ENCODE results near the gene TXK. TPM values are rescaled to one million over a fixed set of nuclear protein-coding genes. Genes with fewer than 3 reads are reported as not detected.

Gene TXK
- total RNA-seq, 6 experiments from 2014 or later: 0.62 to 2.5 (median 1.5) TPM

DNA sequence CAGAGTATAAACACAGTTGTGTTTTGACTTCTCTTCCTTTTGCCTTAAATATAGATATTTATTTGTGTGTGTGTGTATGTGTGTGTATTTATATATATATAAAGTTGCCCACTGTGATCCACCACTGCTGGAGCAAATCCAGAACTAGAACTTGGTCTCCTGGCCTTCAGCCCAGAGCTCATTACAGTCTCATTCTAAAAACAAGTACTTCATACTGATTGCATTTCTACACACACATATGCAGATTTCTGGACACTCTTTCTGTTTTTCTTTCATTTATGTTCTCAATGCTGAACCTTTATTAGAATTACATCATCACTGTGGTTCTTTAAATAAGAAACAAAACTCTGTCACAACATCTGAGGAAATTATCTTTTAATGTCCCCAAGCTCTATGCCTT is 381 bp downstream of the TXK start:
- intact Hi-C loops (cut with DNase I): no loop called here
- Histone ChIP-seq H3K27ac (no peak overlapping the region), H3K27me3 (no peaks in the 10 kb centered on the region), H3K36me3 (peaks cover 0 to 21% (median 0%) of the 10 kb centered on the region in 4 donors), H3K4me1 (no peaks in the 10 kb centered on the region), H3K9me3 (no peaks in the 10 kb centered on the region), H3K4me3 (no peak overlapping the region)
- no peak for DNase-seq
- ATAC-seq: no peak
- TF ChIP-seq, protein P1, sequence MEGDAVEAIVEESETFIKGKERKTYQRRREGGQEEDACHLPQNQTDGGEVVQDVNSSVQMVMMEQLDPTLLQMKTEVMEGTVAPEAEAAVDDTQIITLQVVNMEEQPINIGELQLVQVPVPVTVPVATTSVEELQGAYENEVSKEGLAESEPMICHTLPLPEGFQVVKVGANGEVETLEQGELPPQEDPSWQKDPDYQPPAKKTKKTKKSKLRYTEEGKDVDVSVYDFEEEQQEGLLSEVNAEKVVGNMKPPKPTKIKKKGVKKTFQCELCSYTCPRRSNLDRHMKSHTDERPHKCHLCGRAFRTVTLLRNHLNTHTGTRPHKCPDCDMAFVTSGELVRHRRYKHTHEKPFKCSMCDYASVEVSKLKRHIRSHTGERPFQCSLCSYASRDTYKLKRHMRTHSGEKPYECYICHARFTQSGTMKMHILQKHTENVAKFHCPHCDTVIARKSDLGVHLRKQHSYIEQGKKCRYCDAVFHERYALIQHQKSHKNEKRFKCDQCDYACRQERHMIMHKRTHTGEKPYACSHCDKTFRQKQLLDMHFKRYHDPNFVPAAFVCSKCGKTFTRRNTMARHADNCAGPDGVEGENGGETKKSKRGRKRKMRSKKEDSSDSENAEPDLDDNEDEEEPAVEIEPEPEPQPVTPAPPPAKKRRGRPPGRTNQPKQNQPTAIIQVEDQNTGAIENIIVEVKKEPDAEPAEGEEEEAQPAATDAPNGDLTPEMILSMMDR (IDR thresholded peaks at IDR 0.05): no peak
- no peak for TF ChIP-seq POLR2A (IDR thresholded peaks at IDR 0.05)

DNA sequence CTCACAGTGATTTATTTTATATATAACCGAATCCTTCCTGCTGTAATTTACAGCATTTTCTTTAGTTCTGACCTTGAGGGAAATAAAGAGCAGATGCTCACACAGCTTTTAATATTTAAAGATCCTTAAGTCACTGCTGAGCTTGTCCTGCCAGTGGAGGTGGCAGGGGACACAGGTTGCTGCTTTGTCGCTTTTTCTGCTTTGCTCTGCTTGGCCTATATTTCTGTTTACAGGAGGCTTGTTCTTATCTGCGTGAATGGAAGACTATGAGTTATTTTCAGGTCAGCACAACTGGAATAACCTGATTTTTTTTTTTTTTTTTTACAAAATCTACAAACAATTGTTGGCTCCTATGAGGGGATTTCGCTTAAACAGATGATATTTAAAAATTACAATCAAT is 2.3 kb downstream of the TXK start:
- Histone ChIP-seq H3K27ac (no peak overlapping the region), H3K4me1 (no peaks in the 10 kb centered on the region), H3K9me3 (no peaks in the 10 kb centered on the region), H3K27me3 (no peaks in the 10 kb centered on the region), H3K4me3 (no peak overlapping the region), H3K36me3 (peaks cover 0 to 7% (median 0%) of the 10 kb centered on the region in 4 donors)
- WGBS (ENCODE audit: insufficient coverage, low coverage, low lambda C conversion rate, missing lambda C conversion rate): 72% methylated on average over 4 of the region's 4 CpGs
- ATAC-seq: no peak
- no peak for TF ChIP-seq POLR2A (IDR thresholded peaks at IDR 0.05)
- intact Hi-C loops (cut with DNase I): no loop called here
- no peak for DNase-seq

DNA sequence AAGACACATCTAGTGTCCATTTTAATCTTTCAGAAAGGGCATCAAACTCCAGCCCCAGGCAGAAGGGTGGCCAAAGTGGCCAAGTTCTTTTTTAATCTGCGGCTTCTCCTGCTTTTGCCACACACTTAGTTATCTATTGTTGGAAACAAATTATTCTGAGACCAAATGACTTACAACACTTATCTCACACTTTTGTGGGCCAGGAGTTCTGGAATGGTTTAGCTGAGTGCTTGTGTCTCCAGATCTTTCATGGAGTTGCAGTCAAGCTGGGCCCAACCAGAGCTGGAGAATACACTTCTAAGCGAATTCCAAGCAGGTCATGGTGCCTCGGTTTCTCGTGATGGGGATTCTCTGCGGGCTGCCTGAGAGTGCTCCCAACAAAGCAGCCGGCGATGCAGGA is 4.0 kb downstream of the TXK start:
- no peak overlapping the region for H3K4me3 ChIP-seq
- ATAC-seq (no peak), DNase-seq (no peak)
- no peaks in the 10 kb centered on the region for H3K36me3 ChIP-seq
- no peaks in the 10 kb centered on the region for H3K9me3 ChIP-seq
- intact Hi-C loops (cut with DNase I): no loop called here
- no peak overlapping the region for H3K27ac ChIP-seq
- TF ChIP-seq POLR2A (IDR thresholded peaks at IDR 0.05): no peak
- TF ChIP-seq, protein P1 (IDR thresholded peaks at IDR 0.05): no peak
- no peaks in the 10 kb centered on the region for H3K4me1 ChIP-seq
- 89% methylated on average over 7 of the region's 7 CpGs for WGBS (ENCODE audit: insufficient coverage, low coverage, low lambda C conversion rate, missing lambda C conversion rate)
- H3K27me3 ChIP-seq: no peaks in the 10 kb centered on the region

DNA sequence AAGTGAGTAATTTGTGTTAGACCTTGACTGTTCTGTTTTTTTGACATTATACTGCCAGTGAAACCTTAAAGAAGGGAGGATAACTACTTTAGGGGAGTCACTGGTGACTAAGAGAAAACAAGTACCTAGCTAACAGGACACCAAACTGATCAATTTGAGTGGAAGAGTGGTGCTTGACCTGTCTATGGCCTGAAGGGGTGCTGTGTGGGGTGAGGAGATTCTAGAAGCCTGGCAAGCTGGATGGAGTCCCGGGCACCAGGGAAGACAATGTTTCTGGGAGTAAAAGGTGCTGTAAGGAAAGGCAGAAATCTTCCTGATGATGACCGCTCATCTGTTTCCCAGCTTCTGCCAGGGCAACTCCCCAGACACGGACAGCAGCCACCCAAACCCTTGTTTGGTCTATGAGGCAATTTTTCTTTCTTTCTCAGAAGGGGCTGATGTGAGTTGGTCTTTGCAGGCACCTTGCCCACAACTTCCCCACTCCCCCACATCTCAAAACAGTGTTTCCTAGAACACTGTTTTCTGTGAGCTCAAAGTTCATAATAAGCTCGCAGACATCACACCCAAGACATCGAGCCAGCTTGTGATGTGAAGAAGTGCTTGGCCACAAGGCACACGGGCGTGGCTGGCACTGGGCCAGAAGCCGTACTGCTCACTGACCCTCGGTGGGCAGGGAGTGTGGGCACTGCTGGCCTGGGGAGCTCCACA is 4.6 kb downstream of the TXK start:
- Histone ChIP-seq H3K36me3 (no peaks in the 10 kb centered on the region), H3K4me3 (no peak overlapping the region), H3K27ac (no peak overlapping the region), H3K27me3 (no peaks in the 10 kb centered on the region), H3K4me1 (no peaks in the 10 kb centered on the region), H3K9me3 (no peaks in the 10 kb centered on the region)
- intact Hi-C loops (cut with DNase I): loop anchor here in 1 of 2 donors (10.0 kb wide), 1 partner anchor 145 kb away; no protein-coding TSS in a partner anchor
- no peak for ATAC-seq
- peak in 1 of 3 donors; percentile 33 for DNase-seq
- WGBS (ENCODE audit: insufficient coverage, low coverage, low lambda C conversion rate, missing lambda C conversion rate): 21% methylated on average over 6 of the region's 9 CpGs
- TF ChIP-seq, protein P1 (IDR thresholded peaks at IDR 0.05): no peak
- TF ChIP-seq POLR2A (IDR thresholded peaks at IDR 0.05): no peak

DNA sequence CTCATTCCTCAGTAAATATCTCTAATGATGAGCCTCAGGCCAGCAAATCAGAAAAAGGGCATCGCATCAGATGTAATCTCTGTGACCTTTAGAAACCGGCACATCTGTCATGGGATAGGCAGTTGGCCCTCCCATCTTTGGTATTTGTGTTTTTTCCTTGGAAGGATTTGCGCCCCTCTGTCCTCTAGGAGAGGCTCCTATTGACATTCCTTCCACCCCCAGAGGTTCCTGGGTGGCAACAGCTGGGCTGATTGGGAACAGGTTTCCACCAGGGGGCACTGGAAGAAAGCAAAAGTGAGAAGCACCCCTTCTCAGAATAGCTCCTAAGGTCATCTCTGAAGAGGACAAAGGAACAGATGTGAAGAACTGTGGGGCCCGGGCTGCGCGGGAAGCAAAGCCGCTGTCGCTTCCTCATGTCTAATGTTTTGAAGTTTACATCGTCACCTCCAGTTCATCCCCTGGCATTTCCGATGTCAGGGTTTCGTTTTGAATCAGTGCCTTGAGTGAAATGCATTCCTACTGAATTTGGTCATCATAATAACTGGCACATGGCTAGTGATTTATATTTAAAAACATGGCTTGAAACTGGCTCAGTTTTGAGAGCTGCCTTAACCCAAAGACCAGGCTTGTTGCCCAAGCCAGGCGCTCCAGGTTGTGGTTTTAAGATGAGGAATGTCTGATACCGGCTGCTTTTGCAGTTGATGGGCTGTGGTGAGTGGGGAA is 6.2 kb downstream of the TXK start:
- intact Hi-C loops (cut with DNase I): loop anchor here in 1 of 2 donors (10.0 kb wide), 1 partner anchor 147 kb away; no protein-coding TSS in a partner anchor
- TF ChIP-seq POLR2A (IDR thresholded peaks at IDR 0.05): no peak
- TF ChIP-seq, protein P1 (IDR thresholded peaks at IDR 0.05): peak; percentile 48 to 72 (median 62)
- peak in 2 of 3 donors; percentile 47 to 65 for DNase-seq
- no peak overlapping the region for H3K27ac ChIP-seq
- no peaks in the 10 kb centered on the region for H3K27me3 ChIP-seq
- peak; percentile 91 to 95 (median 94) for ATAC-seq
- no peaks in the 10 kb centered on the region for H3K36me3 ChIP-seq
- no peaks in the 10 kb centered on the region for H3K9me3 ChIP-seq
- H3K4me1 ChIP-seq: no peaks in the 10 kb centered on the region
- peak overlapping the region in 1 of 3 donors; percentile 2 for H3K4me3 ChIP-seq
- WGBS (ENCODE audit: insufficient coverage, low coverage, low lambda C conversion rate, missing lambda C conversion rate): 14% methylated on average over 13 of the region's 13 CpGs

All from right lobe of liver (tissue), 6 donors.